Measurements from ENCODE around the gene TP53TG3. TPM values are rescaled to one million over a fixed set of nuclear protein-coding genes. Genes with fewer than 3 reads are reported as not detected.
"Not testable (repeated sequence)": the region's sequence is repeated elsewhere in the genome, so short reads cannot be mapped to it uniquely, and the experiment has no call there.

The TP53TG3 gene
- total RNA-seq (ENCODE audit: insufficient read depth, low replicate concordance), result 0.48 TPM

- not testable (repeated sequence) for DNase-seq (ENCODE audit: low spot score)
Observed at GRCh38 chr16:32676065-32676464, at the start of gene TP53TG3. Gene TP53TG3 (minus strand): TSS chr16:32676165. CDS start chr16:32676097, 68 bp downstream.

- not testable (repeated sequence) for DNase-seq (ENCODE audit: low spot score)
Observed at GRCh38 chr16:32650876-32651275, 25.1 kb downstream of the TP53TG3 start.

- not testable (repeated sequence) for DNase-seq (ENCODE audit: low spot score)
Observed at GRCh38 chr16:32647562-32647961, 28.4 kb downstream of the TP53TG3 start.

GRCh38 chr16:32646780-32647179, 29.2 kb downstream of the TP53TG3 start:
- not testable (repeated sequence) for DNase-seq (ENCODE audit: low spot score)

- not testable (repeated sequence) for DNase-seq (ENCODE audit: low spot score)
Observed at GRCh38 chr16:32646177-32646576, 29.8 kb downstream of the TP53TG3 start.

- DNase-seq (ENCODE audit: low spot score), result not testable (repeated sequence)
Observed at GRCh38 chr16:32645278-32645908, 30.6 kb downstream of the TP53TG3 start.

- DNase-seq (ENCODE audit: low spot score), result not testable (repeated sequence)
Observed at GRCh38 chr16:32644715-32645114, 31.2 kb downstream of the TP53TG3 start.

GRCh38 chr16:32637614-32638013, 38.4 kb downstream of the TP53TG3 start:
- DNase-seq (ENCODE audit: low spot score), result not testable (repeated sequence)

- DNase-seq (ENCODE audit: low spot score), result not testable (repeated sequence)
Observed at GRCh38 chr16:32632096-32632495, 43.9 kb downstream of the TP53TG3 start.
